Astrocyte (in vitro differentiated cells and primary cell): ENCODE data around the gene GPR61. TPM values are rescaled to one million over a fixed set of nuclear protein-coding genes. Genes with fewer than 3 reads are reported as not detected.
A peak's percentile ranks its signal among the peaks of the same experiment; 100 is the strongest.

Experiments
- DNase-seq: peaks from one replicate; pipeline ENCODE4 v3.0.0-alpha.2; 2010; ENCODE audit warnings: low read depth
- FAIRE-seq: peaks from 2 replicates; lab custom pipeline; 2011; peaks lifted over from hg19 to GRCh38; lab: Jason Lieb, UNC
- H2AFZ ChIP-seq: 2 replicates; pipeline ENCODE4 v1.6.0; 2012; ENCODE audit warnings: low read depth, low read length, inconsistent platforms
- H3K27ac ChIP-seq: 2 replicates; pipeline ENCODE4 v1.5.1; 2011; ENCODE audit warnings: low read depth, low read length, inconsistent platforms
- H3K27me3 ChIP-seq: 2 replicates; pipeline ENCODE4 v1.6.0; 2011; ENCODE audit warnings: low read length, inconsistent platforms; ENCODE audit not compliant: insufficient read depth
- H3K36me3 ChIP-seq: 2 replicates; pipeline ENCODE4 v1.5.1; 2011; ENCODE audit warnings: low read length, inconsistent platforms; ENCODE audit not compliant: insufficient read depth
- H3K4me1 ChIP-seq: 2 replicates; pipeline ENCODE4 v1.5.1; 2011; ENCODE audit warnings: low read length, inconsistent platforms; ENCODE audit not compliant: insufficient read depth
- H3K4me2 ChIP-seq: 2 replicates; pipeline ENCODE4 v1.6.0; 2012; ENCODE audit warnings: low read length, inconsistent platforms
- H3K4me3 ChIP-seq: 2 replicates; pipeline ENCODE4 v1.5.1; 2011; ENCODE audit warnings: low read depth, mild to moderate bottlenecking, low read length, inconsistent platforms; ENCODE audit not compliant: insufficient read depth
- H3K79me2 ChIP-seq: 2 replicates; pipeline ENCODE4 v1.6.0; 2012; ENCODE audit warnings: mild to moderate bottlenecking, low read length, inconsistent platforms; ENCODE audit not compliant: insufficient read depth
- H3K9ac ChIP-seq: 2 replicates; pipeline ENCODE4 v1.6.0; 2012; ENCODE audit warnings: mild to moderate bottlenecking, low read length, inconsistent platforms
- H3K9me3 ChIP-seq: 2 replicates; pipeline ENCODE4 v1.5.1; 2012; ENCODE audit warnings: low read depth, mild to moderate bottlenecking, low read length, inconsistent platforms; ENCODE audit not compliant: insufficient read depth
- H4K20me1 ChIP-seq: 2 replicates; pipeline ENCODE4 v1.6.0; 2012; ENCODE audit warnings: low read length, inconsistent platforms; ENCODE audit not compliant: insufficient read depth
- H3K27ac Mint-ChIP-seq: one replicate; pipeline ENCODE4 v1.8.0; 2021; ENCODE audit warnings: mild to moderate bottlenecking, mixed read lengths; ENCODE audit not compliant: unreplicated experiment
- H3K27me3 Mint-ChIP-seq: one replicate; pipeline ENCODE4 v1.8.0; 2021; ENCODE audit warnings: low read depth, mixed read lengths; ENCODE audit not compliant: unreplicated experiment
- H3K36me3 Mint-ChIP-seq: one replicate; pipeline ENCODE4 v1.8.0; 2021; ENCODE audit warnings: low read depth, mixed read lengths; ENCODE audit not compliant: unreplicated experiment
- H3K4me1 Mint-ChIP-seq: one replicate; pipeline ENCODE4 v1.8.0; 2021; ENCODE audit warnings: low read depth, mixed read lengths; ENCODE audit not compliant: unreplicated experiment
- H3K4me3 Mint-ChIP-seq: one replicate; pipeline ENCODE4 v1.8.0; 2021; ENCODE audit warnings: mild to moderate bottlenecking, moderate library complexity, mixed read lengths; ENCODE audit not compliant: unreplicated experiment
- H3K9me3 Mint-ChIP-seq: one replicate; pipeline ENCODE4 v1.8.0; 2021; ENCODE audit warnings: mild to moderate bottlenecking, mixed read lengths; ENCODE audit not compliant: unreplicated experiment
- CTCF ChIP-seq: IDR thresholded peaks from 2 replicates; pipeline ENCODE4 v1.5.1; 2011; ENCODE audit warnings: low read depth, mild to moderate bottlenecking, inconsistent platforms, low read length, moderate library complexity; ENCODE audit not compliant: insufficient read depth
- EZH2 ChIP-seq: IDR thresholded peaks from 2 replicates; pipeline ENCODE4 v1.6.1; 2012; ENCODE audit warnings: mild to moderate bottlenecking, low read length, inconsistent platforms; ENCODE audit not compliant: insufficient read depth
- total RNA-seq: library from RNA; stranded (reverse); gene quantifications from 2 replicates; pipeline ENCODE4 v1.2.1, GENCODE V29; 2021

Gene GPR61
- total RNA-seq, 1 donor from 2014 or later = not detected

- TF ChIP-seq CTCF (no peak), EZH2 (no peak)
- H4K20me1 ChIP-seq = no peaks in the 10 kb centered on the region
- DNase-seq = no peak
- H3K27me3 Mint-ChIP-seq = peaks cover 24% of the 10 kb centered on the region
- H3K9me3 Mint-ChIP-seq = peaks cover 2% of the 10 kb centered on the region
- H3K9ac ChIP-seq = no peak overlapping the region
- no peak overlapping the region for H3K4me3 Mint-ChIP-seq
- no peak overlapping the region for H3K27ac ChIP-seq
- no peaks in the 10 kb centered on the region for H3K79me2 ChIP-seq
- H2AFZ ChIP-seq = no peak overlapping the region
- no peaks in the 10 kb centered on the region for H3K9me3 ChIP-seq
- peaks cover 5% of the 10 kb centered on the region for H3K4me1 Mint-ChIP-seq
- H3K4me2 ChIP-seq = no peak overlapping the region
- H3K36me3 ChIP-seq = no peaks in the 10 kb centered on the region
- H3K4me1 ChIP-seq = peaks cover 2% of the 10 kb centered on the region
- H3K36me3 Mint-ChIP-seq = no peaks in the 10 kb centered on the region
- H3K27me3 ChIP-seq = peaks cover 2% of the 10 kb centered on the region
- H3K4me3 ChIP-seq = no peak overlapping the region
- no peak for FAIRE-seq
- H3K27ac Mint-ChIP-seq = no peak overlapping the region
Observed at GRCh38 chr1:109537450-109538178, 2.1 kb upstream of the GPR61 start.

GRCh38 chr1:109538827-109539555, 681 bp upstream of the GPR61 start:
- no peaks in the 10 kb centered on the region for H3K9me3 ChIP-seq
- DNase-seq = no peak
- Mint-ChIP-seq H3K4me1 (peaks cover 2% of the 10 kb centered on the region), H3K36me3 (no peaks in the 10 kb centered on the region), H3K27me3 (peaks cover 24% of the 10 kb centered on the region), H3K9me3 (peaks cover 2% of the 10 kb centered on the region), H3K4me3 (no peak overlapping the region), H3K27ac (no peak overlapping the region)
- H3K36me3 ChIP-seq = no peaks in the 10 kb centered on the region
- no peak overlapping the region for H3K4me3 ChIP-seq
- no peaks in the 10 kb centered on the region for H3K79me2 ChIP-seq
- TF ChIP-seq CTCF = no peak
- TF ChIP-seq EZH2 = no peak
- H3K27ac ChIP-seq = no peak overlapping the region
- no peak overlapping the region for H3K9ac ChIP-seq
- H4K20me1 ChIP-seq = no peaks in the 10 kb centered on the region
- H3K4me2 ChIP-seq = no peak overlapping the region
- peaks cover 2% of the 10 kb centered on the region for H3K27me3 ChIP-seq
- no peak overlapping the region for H2AFZ ChIP-seq
- FAIRE-seq = no peak
- no peaks in the 10 kb centered on the region for H3K4me1 ChIP-seq

GRCh38 chr1:109541102-109541501, 1.4 kb downstream of the GPR61 start:
- Histone ChIP-seq H3K27ac (no peak overlapping the region), H3K27me3 (peaks cover 2% of the 10 kb centered on the region), H3K4me3 (no peak overlapping the region), H3K4me2 (no peak overlapping the region), H3K4me1 (no peaks in the 10 kb centered on the region), H3K79me2 (no peaks in the 10 kb centered on the region), H3K9ac (no peak overlapping the region), H2AFZ (peak overlapping the region; percentile 10), H4K20me1 (no peaks in the 10 kb centered on the region), H3K36me3 (no peaks in the 10 kb centered on the region), H3K9me3 (no peaks in the 10 kb centered on the region)
- Mint-ChIP-seq H3K27ac (no peak overlapping the region), H3K36me3 (no peaks in the 10 kb centered on the region), H3K4me3 (no peak overlapping the region), H3K4me1 (no peaks in the 10 kb centered on the region), H3K27me3 (peaks cover 21% of the 10 kb centered on the region), H3K9me3 (peaks cover 2% of the 10 kb centered on the region)
- no peak for DNase-seq
- no peak for TF ChIP-seq CTCF
- TF ChIP-seq EZH2 = no peak
- no peak for FAIRE-seq
